GM13977 (cell line): ENCODE data around the gene FOXO6.

Source experiments
- DNase-seq: peaks from one replicate; pipeline ENCODE4 v3.0.0; 2012; ENCODE audit warnings: low spot score
- CTCF ChIP-seq: IDR thresholded peaks from 2 replicates; pipeline ENCODE4 v1.5.1; 2012; ENCODE audit warnings: mild to moderate bottlenecking, control low read depth; ENCODE audit not compliant: insufficient read depth; ENCODE audit errors: extremely low read depth, missing control alignments
- in situ Hi-C: fragments of 300-500 bp; cut with MboI; formaldehyde crosslinking; loops from one replicate; pipeline ENCODE4 v1.12.0; 2022; ENCODE audit warnings: low sequenced_read_pairs, low pct_unique_long_range_greater_than_20kb, mixed read lengths, inconsistent platforms; ENCODE audit not compliant: unreplicated experiment

FOXO6 gene

GRCh38 chr1:41378222-41378621, 17.0 kb downstream of the FOXO6 start:
- in situ Hi-C loops: no loop called here
- TF ChIP-seq CTCF: no peak
- DNase-seq: no peak

- no peak for DNase-seq
- no peak for TF ChIP-seq CTCF
- in situ Hi-C loops: no loop called here
Measured at GRCh38 chr1:41378999-41379737, 17.9 kb downstream of the FOXO6 start.

GRCh38 chr1:41379738-41380130, 18.5 kb downstream of the FOXO6 start:
- no peak for TF ChIP-seq CTCF
- in situ Hi-C loops: no loop called here
- no peak for DNase-seq

- in situ Hi-C loops: no loop called here
- no peak for DNase-seq
- TF ChIP-seq CTCF: no peak
Measured at GRCh38 chr1:41380195-41380594, 19.0 kb downstream of the FOXO6 start.

- no peak for DNase-seq
- no peak for TF ChIP-seq CTCF
- in situ Hi-C loops: no loop called here
Measured at GRCh38 chr1:41380979-41381691, 19.9 kb downstream of the FOXO6 start.

- TF ChIP-seq CTCF: no peak
- DNase-seq: peak; percentile 60
- in situ Hi-C loops: no loop called here
Measured at GRCh38 chr1:41381692-41382479, 20.7 kb downstream of the FOXO6 start.
